Parathyroid adenoma (tissue), 2 donors: ENCODE results near the gene GABRQ.

ENCODE experiments used
- H2AFZ ChIP-seq: fragments of 300-600 bp; sonication (generic); one replicate; pipeline ENCODE4 v1.7.0; 2017; ENCODE audit warnings: antibody characterized with exemption, mild to moderate bottlenecking
- H3K27ac ChIP-seq: fragments of 300-600 bp; sonication (generic); one replicate; pipeline ENCODE4 v1.7.0; 2017
- H3K27me3 ChIP-seq: fragments of 300-600 bp; sonication (generic); one replicate; pipeline ENCODE4 v1.7.0; 2017; ENCODE audit warnings: low read length; ENCODE audit not compliant: control insufficient read depth, insufficient read depth
- H3K36me3 ChIP-seq: fragments of 300-600 bp; sonication (generic); one replicate; pipeline ENCODE4 v1.7.0; 2017; ENCODE audit warnings: low read length; ENCODE audit not compliant: control insufficient read depth, insufficient read depth
- H3K4me1 ChIP-seq: fragments of 300-600 bp; sonication (generic); one replicate; pipeline ENCODE4 v1.7.0; 2017; ENCODE audit warnings: control low read depth
- H3K4me2 ChIP-seq: fragments of 300-600 bp; sonication (generic); one replicate; pipeline ENCODE4 v1.7.0; 2017; ENCODE audit warnings: low read length
- H3K4me3 ChIP-seq: fragments of 300-600 bp; sonication (generic); one replicate; pipeline ENCODE4 v1.7.0; 2017; ENCODE audit warnings: low read depth, low read length
- H3K79me2 ChIP-seq: fragments of 300-600 bp; sonication (generic); one replicate; pipeline ENCODE4 v1.7.0; 2017; ENCODE audit warnings: control low read depth
- H3K9ac ChIP-seq: fragments of 300-600 bp; sonication (generic); one replicate; pipeline ENCODE4 v1.7.0; 2017; ENCODE audit warnings: mild to moderate bottlenecking
- H3K9me3 ChIP-seq: fragments of 300-600 bp; sonication (generic); one replicate; pipeline ENCODE4 v1.7.0; 2017; ENCODE audit warnings: low read length; ENCODE audit not compliant: control insufficient read depth
- TF ChIP-seq, protein P1 (sequence below): fragments of 300-600 bp; sonication (generic); IDR thresholded peaks from one replicate; pipeline ENCODE4 v1.7.0; 2017; ENCODE audit warnings: antibody characterized with exemption, mild to moderate bottlenecking
- donor health status: primary hyperparathyroidism.

GABRQ gene

DNA sequence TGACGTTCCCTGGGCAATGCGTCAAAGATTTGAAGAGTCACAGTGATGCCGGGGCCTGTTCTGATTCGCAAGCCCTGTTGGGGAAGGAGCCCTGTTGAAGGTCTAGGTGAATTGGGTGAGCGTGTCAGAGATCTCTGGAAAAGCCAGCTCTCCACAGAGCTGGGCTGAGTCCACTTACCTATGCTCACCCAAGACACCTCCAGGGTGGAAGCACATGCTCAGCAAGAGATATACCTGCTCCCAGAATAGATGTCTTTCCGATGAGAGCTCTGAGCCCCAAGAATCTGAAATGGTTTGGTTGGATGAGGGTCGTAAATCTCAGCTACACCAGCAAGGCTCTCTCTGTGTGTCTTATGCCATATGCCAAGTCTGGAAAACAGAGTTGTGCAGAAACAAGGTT lies 1.7 kb downstream of the GABRQ start:
- no peak overlapping the region for H3K4me2 ChIP-seq

DNA sequence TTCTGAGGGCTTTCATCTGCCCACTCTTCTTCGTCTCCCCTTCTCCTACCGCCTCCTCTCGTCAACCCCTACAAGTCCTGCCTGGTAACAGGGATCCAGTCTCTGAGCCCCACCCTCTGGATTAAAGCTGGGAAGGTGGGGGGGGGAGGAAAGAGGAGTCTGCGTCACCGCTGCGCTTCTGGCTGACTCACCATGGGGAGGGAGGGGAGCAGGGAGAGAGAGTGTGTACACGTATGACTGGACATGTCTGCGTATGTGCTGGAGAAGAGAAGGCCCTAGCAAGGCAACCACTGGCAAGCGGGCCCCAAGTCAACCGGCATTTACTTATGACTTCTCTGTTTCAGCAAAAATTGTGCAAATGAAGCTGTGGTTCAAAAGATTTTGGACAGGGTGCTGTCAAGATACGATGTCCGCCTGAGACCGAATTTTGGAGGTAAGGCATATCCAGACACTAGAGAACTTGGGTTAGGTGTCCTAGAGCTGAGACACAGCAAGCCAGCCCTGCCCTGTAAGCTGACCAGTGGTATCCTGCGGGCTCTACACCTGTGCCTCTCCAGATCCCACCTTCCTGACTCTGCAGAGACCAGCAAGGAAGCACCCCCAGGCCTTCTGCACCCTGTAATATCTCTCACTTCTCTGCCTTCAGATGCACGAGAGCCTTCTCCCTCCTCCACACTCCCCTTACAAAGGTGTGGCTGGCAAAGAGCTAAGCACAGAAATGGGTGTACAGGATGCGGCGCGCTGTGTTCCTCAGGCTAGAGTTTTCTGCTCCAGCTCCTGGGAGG lies 2.5 kb downstream of the GABRQ start:
- Histone ChIP-seq H3K4me2 (no peak overlapping the region), H3K9ac (no peak overlapping the region), H3K79me2 (no peaks in the 10 kb centered on the region), H3K4me3 (no peak overlapping the region), H3K36me3 (no peaks in the 10 kb centered on the region), H3K9me3 (no peaks in the 10 kb centered on the region), H3K27ac (no peak overlapping the region), H2AFZ (no peak overlapping the region), H3K4me1 (no peaks in the 10 kb centered on the region), H3K27me3 (no peaks in the 10 kb centered on the region)
- TF ChIP-seq, protein P1, sequence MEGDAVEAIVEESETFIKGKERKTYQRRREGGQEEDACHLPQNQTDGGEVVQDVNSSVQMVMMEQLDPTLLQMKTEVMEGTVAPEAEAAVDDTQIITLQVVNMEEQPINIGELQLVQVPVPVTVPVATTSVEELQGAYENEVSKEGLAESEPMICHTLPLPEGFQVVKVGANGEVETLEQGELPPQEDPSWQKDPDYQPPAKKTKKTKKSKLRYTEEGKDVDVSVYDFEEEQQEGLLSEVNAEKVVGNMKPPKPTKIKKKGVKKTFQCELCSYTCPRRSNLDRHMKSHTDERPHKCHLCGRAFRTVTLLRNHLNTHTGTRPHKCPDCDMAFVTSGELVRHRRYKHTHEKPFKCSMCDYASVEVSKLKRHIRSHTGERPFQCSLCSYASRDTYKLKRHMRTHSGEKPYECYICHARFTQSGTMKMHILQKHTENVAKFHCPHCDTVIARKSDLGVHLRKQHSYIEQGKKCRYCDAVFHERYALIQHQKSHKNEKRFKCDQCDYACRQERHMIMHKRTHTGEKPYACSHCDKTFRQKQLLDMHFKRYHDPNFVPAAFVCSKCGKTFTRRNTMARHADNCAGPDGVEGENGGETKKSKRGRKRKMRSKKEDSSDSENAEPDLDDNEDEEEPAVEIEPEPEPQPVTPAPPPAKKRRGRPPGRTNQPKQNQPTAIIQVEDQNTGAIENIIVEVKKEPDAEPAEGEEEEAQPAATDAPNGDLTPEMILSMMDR: no peak

More for the DNA sequence above, 1.7 kb downstream of the GABRQ start:
- Histone ChIP-seq H3K9ac (no peak overlapping the region), H3K27me3 (no peaks in the 10 kb centered on the region), H3K79me2 (no peaks in the 10 kb centered on the region), H3K27ac (no peak overlapping the region), H3K9me3 (no peaks in the 10 kb centered on the region), H2AFZ (no peak overlapping the region), H3K36me3 (no peaks in the 10 kb centered on the region), H3K4me3 (no peak overlapping the region), H3K4me1 (no peaks in the 10 kb centered on the region)
- TF ChIP-seq, protein P1: no peak

DNA sequence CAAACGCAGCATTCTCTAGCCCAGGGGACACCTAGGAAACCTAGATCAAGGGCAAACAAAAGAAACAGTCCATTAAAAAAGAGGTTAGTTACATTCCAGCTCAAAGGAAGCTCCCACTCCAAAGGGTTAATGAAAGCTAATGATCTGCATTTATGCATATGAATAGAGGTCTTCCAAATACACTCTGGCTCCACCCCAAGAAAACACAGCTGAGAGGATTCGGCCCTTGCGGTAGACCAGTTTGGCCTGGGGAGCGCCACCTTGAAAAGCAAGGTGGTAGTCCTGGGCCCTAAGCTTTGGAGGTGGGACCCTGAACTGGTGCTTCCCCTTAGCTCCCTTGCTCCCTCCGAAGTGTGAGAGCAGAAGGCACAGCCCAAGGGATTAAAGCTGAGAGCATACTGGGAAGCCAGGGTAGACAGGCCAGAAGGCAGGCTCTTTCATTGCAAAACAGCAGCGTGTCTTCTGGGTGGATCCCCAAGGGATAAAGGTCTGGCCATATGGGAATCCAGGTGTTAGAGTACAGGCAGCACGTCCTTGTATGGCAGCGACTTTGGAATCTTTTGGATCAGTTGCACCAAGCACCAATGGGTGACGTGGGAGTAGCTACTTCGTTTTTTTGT lies 3.7 kb downstream of the GABRQ start:
- H3K27me3 ChIP-seq: no peaks in the 10 kb centered on the region
- H3K4me2 ChIP-seq: no peak overlapping the region
- H3K9me3 ChIP-seq: no peaks in the 10 kb centered on the region
- no peak overlapping the region for H3K27ac ChIP-seq
- TF ChIP-seq, protein P1: no peak
- no peak overlapping the region for H3K4me3 ChIP-seq
- H3K36me3 ChIP-seq: no peaks in the 10 kb centered on the region
- H3K4me1 ChIP-seq: no peaks in the 10 kb centered on the region
- H3K9ac ChIP-seq: no peak overlapping the region
- no peak overlapping the region for H2AFZ ChIP-seq
- H3K79me2 ChIP-seq: no peaks in the 10 kb centered on the region

DNA sequence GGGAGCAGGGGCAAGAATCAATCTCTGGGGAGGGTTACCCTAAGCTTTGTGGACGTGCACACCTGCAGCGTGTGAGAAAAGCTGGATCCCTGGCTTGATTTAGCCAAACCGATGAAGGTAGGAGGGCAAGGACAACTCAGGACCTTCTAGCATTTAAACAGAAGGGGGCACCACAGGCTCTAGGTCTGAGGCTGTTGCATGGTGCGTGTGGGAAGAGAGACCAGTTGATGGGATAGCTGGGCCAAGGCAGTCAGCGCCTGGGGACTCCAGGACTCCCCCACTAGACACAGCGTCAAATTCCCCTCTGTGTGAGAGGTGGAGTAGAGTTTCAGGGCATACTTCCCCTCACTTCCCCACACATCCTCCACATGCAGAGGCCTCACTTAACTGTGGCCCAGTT lies 4.3 kb downstream of the GABRQ start:
- H3K9me3 ChIP-seq: no peaks in the 10 kb centered on the region
- no peaks in the 10 kb centered on the region for H3K79me2 ChIP-seq
- no peaks in the 10 kb centered on the region for H3K36me3 ChIP-seq
- no peaks in the 10 kb centered on the region for H3K4me1 ChIP-seq
- no peaks in the 10 kb centered on the region for H3K27me3 ChIP-seq
- no peak overlapping the region for H3K27ac ChIP-seq
- H3K9ac ChIP-seq: no peak overlapping the region
- H2AFZ ChIP-seq: no peak overlapping the region
- no peak overlapping the region for H3K4me3 ChIP-seq
- H3K4me2 ChIP-seq: no peak overlapping the region
- TF ChIP-seq, protein P1: no peak
